Activated CD8-positive, alpha-beta memory T cell treated with anti-CD3 and anti-CD28 coated beads, Interleukin-2, amount 50 U/mL, for 1 hour (primary cell): ENCODE results near the gene DNM3.

ENCODE experiments used
- DNase-seq: peaks from one replicate; pipeline ENCODE4 v3.0.0-alpha.2; 2020; ENCODE audit errors: extremely low read depth

The DNM3 gene

GRCh38 chr1:171869097-171869496 lies 27.8 kb downstream of the DNM3 start:
- no peak for DNase-seq

GRCh38 chr1:171871848-171872247 lies 30.6 kb downstream of the DNM3 start:
- no peak for DNase-seq

- no peak for DNase-seq
Measured at GRCh38 chr1:171872430-171872829, 31.1 kb downstream of the DNM3 start.

- DNase-seq = no peak
Measured at GRCh38 chr1:171873664-171874063, 32.4 kb downstream of the DNM3 start.

- DNase-seq = no peak
Measured at GRCh38 chr1:171877701-171878100, 36.4 kb downstream of the DNM3 start.

- no peak for DNase-seq
Measured at GRCh38 chr1:171879556-171879955, 38.3 kb downstream of the DNM3 start.

- no peak for DNase-seq
Measured at GRCh38 chr1:171881442-171881841, 40.1 kb downstream of the DNM3 start.

- DNase-seq = no peak
Measured at GRCh38 chr1:171883849-171884248, 42.6 kb downstream of the DNM3 start.

- DNase-seq = no peak
Measured at GRCh38 chr1:171884475-171884874, 43.2 kb downstream of the DNM3 start.

- DNase-seq = no peak
Measured at GRCh38 chr1:171890131-171890530, 48.8 kb downstream of the DNM3 start.

- no peak for DNase-seq
Measured at GRCh38 chr1:171896936-171897703, 55.8 kb downstream of the DNM3 start.

- no peak for DNase-seq
Measured at GRCh38 chr1:171898941-171899340, 57.6 kb downstream of the DNM3 start.

GRCh38 chr1:171899838-171900237 lies 58.5 kb downstream of the DNM3 start:
- no peak for DNase-seq

GRCh38 chr1:171901245-171901644 lies 59.9 kb downstream of the DNM3 start:
- DNase-seq = no peak

- no peak for DNase-seq
Measured at GRCh38 chr1:171902527-171902926, 61.2 kb downstream of the DNM3 start.

- DNase-seq = no peak
Measured at GRCh38 chr1:171904778-171905450, 63.6 kb downstream of the DNM3 start.

GRCh38 chr1:171909711-171910110 lies 68.4 kb downstream of the DNM3 start:
- DNase-seq = no peak

GRCh38 chr1:171910786-171911185 lies 69.5 kb downstream of the DNM3 start:
- no peak for DNase-seq

GRCh38 chr1:171911506-171911905 lies 70.2 kb downstream of the DNM3 start:
- no peak for DNase-seq

GRCh38 chr1:171912509-171913175 lies 71.3 kb downstream of the DNM3 start:
- DNase-seq = no peak

GRCh38 chr1:171913385-171913784 lies 72.1 kb downstream of the DNM3 start:
- DNase-seq = no peak

- no peak for DNase-seq
Measured at GRCh38 chr1:171916315-171916771, 75.0 kb downstream of the DNM3 start.

- no peak for DNase-seq
Measured at GRCh38 chr1:171917331-171917730, 76.0 kb downstream of the DNM3 start.
